K562 (cell line): Measurements from ENCODE around the gene MACROD2. TPM values are rescaled to one million over a fixed set of nuclear protein-coding genes. Genes with fewer than 3 reads are reported as not detected.

Experiments
- ATAC-seq: fragments of 200-7000 bp; cut with Tn5 transposase; 3 replicates; pipeline ENCODE4 v1.9.1; 2020; ENCODE audit warnings: moderate library complexity
- BruUV-seq: library from RNA; stranded (reverse); fragments of 400-500 nt; replicated peaks from 2 replicates; lab custom pipeline; 2021; lab: Mats Ljungman, UMichigan
- CTCF ChIA-PET: fragments of 300-600 bp; formaldehyde crosslinking; extraction: SDS; loops from one replicate; lab custom pipeline; 2021; ENCODE audit warnings: low intra/inter-chr PET ratio; lab: Yijun Ruan, JAX
- POLR2A ChIA-PET: fragments of 300-600, 350-650 bp; sonication (Branson Sonifier 250); formaldehyde crosslinking; extraction: SDS; loops from one replicate; lab custom pipeline; 2021; ENCODE audit warnings: antibody characterized with exemption, inconsistent platforms; lab: Yijun Ruan, JAX
- DNase-seq, 4 experiments: peaks; one replicate each; pipeline versions ENCODE4 v3.0.0 to v3.0.0-alpha.2; 2011 to 2018; ENCODE audit warnings: low spot score in 3 of 4, mixed read lengths in 3 of 4; ENCODE audit errors: extremely low read depth in 1 of 4
- FAIRE-seq: peaks from 2 replicates; lab custom pipeline; 2011; peaks lifted over from hg19 to GRCh38; lab: Jason Lieb, UNC
- H2AFZ ChIP-seq: 2 replicates; pipeline ENCODE4 v1.6.0; 2011; ENCODE audit warnings: low read depth, low read length, control low read depth, inconsistent platforms
- H3K27ac ChIP-seq: fragments of 200-600 bp; 3 replicates; pipeline ENCODE4 v1.8.0; 2011; ENCODE audit warnings: low read depth, mild to moderate bottlenecking, control low read depth, inconsistent platforms, low read length, moderate library complexity, mixed read lengths; ENCODE audit errors: extremely low read depth
- H3K27me3 ChIP-seq, 2 experiments: fragments of 300-600 bp in 1 of 2; 2 replicates in 1 of 2; 3 replicates in 1 of 2; pipeline versions ENCODE4 v1.6.0 to v1.8.0; 2011; ENCODE audit warnings: inconsistent platforms in 2 of 2, low read length in 2 of 2, mild to moderate bottlenecking in 1 of 2, mixed read lengths in 1 of 2, moderate library complexity in 1 of 2; ENCODE audit not compliant: control insufficient read depth in 2 of 2, insufficient read depth in 2 of 2
- H3K36me3 ChIP-seq: fragments of 300-600 bp; 3 replicates; pipeline ENCODE4 v1.8.0; 2011; ENCODE audit warnings: mild to moderate bottlenecking, low read length, inconsistent platforms; ENCODE audit not compliant: control insufficient read depth, insufficient read depth
- H3K4me1 ChIP-seq, 2 experiments: fragments of 200-600 bp in 1 of 2; replicated peaks in 1 of 2; 2 replicates in 1 of 2; 3 replicates in 1 of 2; pipeline versions ENCODE4 v1.5.1 to v1.8.0; 2011; ENCODE audit warnings: inconsistent platforms in 2 of 2, low read length in 2 of 2, mild to moderate bottlenecking in 1 of 2, mixed read lengths in 1 of 2, moderate library complexity in 1 of 2; ENCODE audit not compliant: control insufficient read depth in 2 of 2, insufficient read depth in 2 of 2
- H3K4me2 ChIP-seq: 2 replicates; pipeline ENCODE4 v1.6.1; 2011; ENCODE audit warnings: low read length, control low read depth, inconsistent platforms, mixed read lengths; ENCODE audit not compliant: insufficient read depth
- H3K4me3 ChIP-seq: fragments of 200-600 bp; sonication (generic), shearing (Covaris generic); 2 replicates; pipeline ENCODE4 v1.5.1; 2016; ENCODE audit warnings: control low read depth, inconsistent platforms
- H3K79me2 ChIP-seq: fragments of 200-600 bp; 3 replicates; pipeline ENCODE4 v1.8.0; 2011; ENCODE audit warnings: low read length, inconsistent platforms; ENCODE audit not compliant: control insufficient read depth, insufficient read depth
- H3K9ac ChIP-seq, 2 experiments: 2 replicates each; pipeline versions ENCODE4 v1.6.0 to v1.6.1; 2011; ENCODE audit warnings: low read depth in 2 of 2, low read length in 2 of 2, control low read depth in 1 of 2, inconsistent platforms in 1 of 2, mild to moderate bottlenecking in 1 of 2, mixed read lengths in 1 of 2; ENCODE audit not compliant: insufficient read depth in 1 of 2
- H3K9me1 ChIP-seq: one replicate; pipeline ENCODE4 v1.6.0; 2011; ENCODE audit warnings: inconsistent platforms, mild to moderate bottlenecking, low read length, moderate library complexity; ENCODE audit not compliant: control insufficient read depth, insufficient read depth
- H3K9me3 ChIP-seq: replicated peaks from 2 replicates; pipeline ENCODE4 v1.5.1; 2011; ENCODE audit warnings: low read depth, low read length, inconsistent platforms; ENCODE audit not compliant: control insufficient read depth, insufficient read depth
- H4K20me1 ChIP-seq: replicated peaks from 2 replicates; pipeline ENCODE4 v1.6.1; 2011; ENCODE audit warnings: low read length, inconsistent platforms, mixed read lengths; ENCODE audit not compliant: control insufficient read depth, insufficient read depth
- CTCF ChIP-seq, 3 experiments: IDR thresholded peaks in 2 of 3; conservative IDR thresholded peaks in 1 of 3; 2 replicates each; pipeline ENCODE4 v1.5.1; 2011 to 2012; ENCODE audit warnings: low read length in 3 of 3, mild to moderate bottlenecking in 3 of 3, control low read depth in 2 of 3, improper control_type of control experiment in 1 of 3, inconsistent platforms in 1 of 3, low read depth in 1 of 3, mixed read lengths in 1 of 3, moderate library complexity in 1 of 3; ENCODE audit not compliant: insufficient read depth in 2 of 3
- MBD1 ChIP-seq: fragments of 250-450 bp; sonication (Bioruptor Pico); IDR thresholded peaks from 2 replicates; pipeline ENCODE4 v1.8.0; 2022; ENCODE audit warnings: inconsistent platforms
- NUFIP1 ChIP-seq: fragments of 450-650 bp; IDR thresholded peaks from 2 replicates; pipeline ENCODE4 v1.6.1; 2018; ENCODE audit not compliant: partially characterized antibody
- POLR2AphosphoS5 ChIP-seq: IDR thresholded peaks from 2 replicates; pipeline ENCODE4 v1.6.1; 2011; ENCODE audit warnings: mild to moderate bottlenecking, low read depth, low read length, moderate library complexity; ENCODE audit not compliant: control insufficient read depth, insufficient read depth
- SMAD3 ChIP-seq: fragments of 450-650 bp; formaldehyde crosslinking; conservative IDR thresholded peaks from 2 replicates; pipeline ENCODE4 v1.4.0; 2020; ENCODE audit warnings: mild to moderate bottlenecking
- SMARCE1 ChIP-seq: fragments of 450-650 bp; IDR thresholded peaks from 2 replicates; pipeline ENCODE4 v1.7.1; 2016; ENCODE audit warnings: mild to moderate bottlenecking
- ZNF316 ChIP-seq: fragments of 450-650 bp; IDR thresholded peaks from 2 replicates; pipeline ENCODE4 v1.6.1; 2016
- WGBS: fragments of 100-300 bp; shearing (Covaris generic); methylation state at CpG from one replicate; pipeline ENCODE4 v1.1.6; 2016; ENCODE audit warnings: low coverage, mixed read lengths; ENCODE audit not compliant: insufficient coverage; ENCODE audit errors: missing lambda C conversion rate; 5-methylcytosine and 5-hydroxymethylcytosine counted together
- in situ Hi-C: fragments of 300-500 bp; cut with MboI; formaldehyde crosslinking; loops from 4 replicates; pipeline ENCODE4 v1.15.0; 2018; ENCODE audit warnings: inconsistent platforms, mixed read lengths
- intact Hi-C: fragments of 100-400 bp; cut with micrococcal nuclease; formaldehyde crosslinking; loops from 2 replicates; pipeline ENCODE4 v1.14.2; 2022
- polyA plus RNA-seq, 8 experiments: library from polyadenylated mRNA; depleted of rRNA in 4 of 8; stranded (reverse) in 5 of 8; unstranded in 3 of 8; fragments of >200 nt; fragmentation: Nextera tagmentation in 2 of 8; fragmentation: Illumina TruSeq in 1 of 8; extraction: Ambion mirVana in 2 of 8; extraction: Trizol in 1 of 8; gene quantifications; 2 replicates each; pipeline versions ENCODE4 v1.2.1 to v1.2.3, GENCODE V29; 2011 to 2014; ENCODE audit warnings: inconsistent platforms in 1 of 8, missing spikeins in 1 of 8
- total RNA-seq, 7 experiments: library from RNA; depleted of rRNA in 6 of 7; stranded (reverse); fragments of >200 nt in 6 of 7; fragmentation: Illumina TruSeq in 2 of 7; extraction: Trizol in 2 of 7; gene quantifications; 2 replicates each; pipeline versions ENCODE4 v1.2.1 to v1.2.3, GENCODE V29; 2011 to 2021; ENCODE audit warnings: low replicate concordance in 1 of 7

The MACROD2 gene
- total and polyA plus RNA-seq, 9 of the 15 experiments (the other 6 are each of a cell fraction or from before 2014, with no cell fraction given): not detected

- TF ChIP-seq SMARCE1: no peak
Measured at GRCh38 chr20:15047601-15048000, 1052.3 kb downstream of the MACROD2 start (continued).

- H3K4me2 ChIP-seq: no peak overlapping the region
- DNase-seq (no peak), ATAC-seq (no peak), FAIRE-seq (no peak)
- H3K4me1 ChIP-seq: no peaks in the 10 kb centered on the region
- BruUV-seq: no TSS peak
- POLR2A ChIA-PET: no interaction called here
- intact Hi-C loops (no loop called here), in situ Hi-C loops (no loop called here)
- no peak overlapping the region for H3K9ac ChIP-seq
- H3K4me3 ChIP-seq: no peak overlapping the region
- H3K27ac ChIP-seq: no peak overlapping the region
- TF ChIP-seq SMAD3 (CRISPR knock-in tag): no peak
- TF ChIP-seq CTCF (IDR thresholded peaks at IDR 0.05 in 2 of 3, conservative IDR thresholded peaks at IDR 0.05 in 1 of 3; ENCODE audit: insufficient read depth in 2 of 3, low read depth in 1 of 3, low read length in 3 of 3): no peak
- TF ChIP-seq ZNF316: no peak
- no peak for TF ChIP-seq POLR2AphosphoS5
- TF ChIP-seq MBD1: no peak
- no peak for TF ChIP-seq NUFIP1
- WGBS: 0% methylated on average over 5 of the region's 5 CpGs
- CTCF ChIA-PET: no interaction called here
- H3K79me2 ChIP-seq: no peaks in the 10 kb centered on the region
- no peaks in the 10 kb centered on the region for H4K20me1 ChIP-seq
- H3K36me3 ChIP-seq: no peaks in the 10 kb centered on the region
- no peaks in the 10 kb centered on the region for H3K9me3 ChIP-seq
- no peaks in the 10 kb centered on the region for H3K9me1 ChIP-seq
- H3K27me3 ChIP-seq: no peaks in the 10 kb centered on the region
- H2AFZ ChIP-seq: no peak overlapping the region
Measured at GRCh38 chr20:15056246-15056645, 1060.9 kb downstream of the MACROD2 start.
